GM23338 (cell line): ENCODE data around the gene TCIRG1. TPM values are rescaled to one million over a fixed set of nuclear protein-coding genes. Genes with fewer than 3 reads are reported as not detected.

Experiments used
- ATAC-seq: fragments of 200-7000 bp; cut with Tn5 transposase; 3 replicates; pipeline ENCODE4 v1.9.1; 2020
- DNase-seq: peaks from one replicate; pipeline ENCODE4 v3.0.0-alpha.2; 2015; ENCODE audit warnings: low spot score
- H2AFZ ChIP-seq: fragments of 200-600 bp; sonication (generic); 2 replicates; pipeline ENCODE4 v1.8.0; 2016; ENCODE audit warnings: antibody characterized with exemption, mild to moderate bottlenecking, moderate library complexity
- H3F3A ChIP-seq: fragments of 200-600 bp; sonication (generic); replicated peaks from 2 replicates; pipeline ENCODE4 v1.8.0; 2017; ENCODE audit warnings: antibody characterized with exemption, mixed run types, low read depth
- H3K27ac ChIP-seq: fragments of 200-600 bp; sonication (generic); 2 replicates; pipeline ENCODE4 v1.6.1; 2016; ENCODE audit warnings: low read depth
- H3K27me3 ChIP-seq: fragments of 200-600 bp; sonication (generic); 2 replicates; pipeline ENCODE4 v1.8.0; 2016; ENCODE audit warnings: mild to moderate bottlenecking, mixed run types, moderate library complexity; ENCODE audit not compliant: insufficient read depth
- H3K36me3 ChIP-seq: fragments of 200-600 bp; sonication (generic); 2 replicates; pipeline ENCODE4 v1.8.0; 2016; ENCODE audit warnings: mild to moderate bottlenecking; ENCODE audit not compliant: insufficient read depth
- H3K4me1 ChIP-seq: fragments of 200-600 bp; sonication (generic); 2 replicates; pipeline ENCODE4 v1.8.0; 2016; ENCODE audit warnings: mild to moderate bottlenecking, moderate library complexity; ENCODE audit not compliant: insufficient read depth
- H3K4me2 ChIP-seq: fragments of 200-600 bp; sonication (generic); 2 replicates; pipeline ENCODE4 v1.7.1; 2017; ENCODE audit warnings: mixed run types
- H3K4me3 ChIP-seq: fragments of 200-600 bp; sonication (generic); 2 replicates; pipeline ENCODE4 v1.6.1; 2016; ENCODE audit warnings: mixed run types
- H3K79me2 ChIP-seq: fragments of 200-600 bp; sonication (generic); replicated peaks from 2 replicates; pipeline ENCODE4 v1.8.0; 2017; ENCODE audit warnings: mild to moderate bottlenecking; ENCODE audit not compliant: insufficient read depth
- H3K9me2 ChIP-seq: fragments of 200-600 bp; sonication (generic); 2 replicates; pipeline ENCODE4 v1.8.0; 2017; ENCODE audit not compliant: insufficient read depth
- H4K20me1 ChIP-seq: fragments of 200-600 bp; sonication (generic); replicated peaks from 2 replicates; pipeline ENCODE4 v1.8.0; 2017; ENCODE audit warnings: mild to moderate bottlenecking; ENCODE audit not compliant: insufficient read depth
- H3K27ac Mint-ChIP-seq: 2 replicates; pipeline ENCODE4 v1.8.0; 2020; ENCODE audit warnings: inconsistent platforms, mild to moderate bottlenecking, moderate library complexity, mixed read lengths
- H3K27me3 Mint-ChIP-seq: 3 replicates; pipeline ENCODE4 v1.8.0; 2022; ENCODE audit warnings: low read depth, mild to moderate bottlenecking, moderate library complexity, mixed read lengths, inconsistent platforms; ENCODE audit not compliant: insufficient read depth, poor library complexity
- H3K36me3 Mint-ChIP-seq: 3 replicates; pipeline ENCODE4 v1.8.0; 2021; ENCODE audit warnings: low read depth, mild to moderate bottlenecking, inconsistent platforms, moderate library complexity, mixed read lengths
- H3K4me1 Mint-ChIP-seq: 3 replicates; pipeline ENCODE4 v1.8.0; 2020; ENCODE audit warnings: mild to moderate bottlenecking, inconsistent platforms, mixed read lengths
- H3K4me3 Mint-ChIP-seq: 3 replicates; pipeline ENCODE4 v1.8.0; 2021; ENCODE audit warnings: moderate library complexity, mild to moderate bottlenecking, inconsistent platforms, mixed read lengths
- H3K9me3 Mint-ChIP-seq: 3 replicates; pipeline ENCODE4 v1.8.0; 2020; ENCODE audit warnings: moderate library complexity, mild to moderate bottlenecking, inconsistent platforms, mixed read lengths
- CREB1 ChIP-seq: fragments of 250-450 bp; sonication (Bioruptor Pico); IDR thresholded peaks from 2 replicates; pipeline ENCODE4 v1.5.0; 2020; ENCODE audit warnings: low read depth, mild to moderate bottlenecking, moderate library complexity
- EZH2 ChIP-seq: fragments of 200-600 bp; sonication (generic); IDR thresholded peaks from one replicate; pipeline ENCODE4 v1.8.0; 2017; ENCODE audit warnings: antibody characterized with exemption, mild to moderate bottlenecking, low read depth; ENCODE audit not compliant: unreplicated experiment
- EZH2phosphoT487 ChIP-seq: fragments of 200-600 bp; sonication (generic); IDR thresholded peaks from one replicate; pipeline ENCODE4 v1.8.1; 2018; ENCODE audit warnings: antibody characterized with exemption; ENCODE audit not compliant: unreplicated experiment
- POLR2AphosphoS5 ChIP-seq: IDR thresholded peaks from 2 replicates; pipeline ENCODE4 v1.6.1; 2016; ENCODE audit warnings: antibody characterized with exemption, low read depth
- STAT1 ChIP-seq: IDR thresholded peaks from one replicate; pipeline ENCODE4 v1.6.1; 2016; ENCODE audit warnings: antibody characterized with exemption; ENCODE audit not compliant: unreplicated experiment
- ZNF114 ChIP-seq: fragments of 250-450 bp; sonication (Bioruptor Pico); IDR thresholded peaks from 2 replicates; pipeline ENCODE4 v1.5.0; 2020; ENCODE audit warnings: mild to moderate bottlenecking, moderate library complexity
- ZNF331 ChIP-seq: fragments of 250-450 bp; sonication (Bioruptor Pico); IDR thresholded peaks from 2 replicates; pipeline ENCODE4 v1.5.0; 2020; ENCODE audit warnings: low read depth, mild to moderate bottlenecking, moderate library complexity
- polyA plus RNA-seq: library from polyadenylated mRNA; unstranded; fragments of >200 nt; fragmentation: Nextera tagmentation; extraction: Ambion mirVana; gene quantifications from 2 replicates; pipeline ENCODE4 v1.2.1, GENCODE V29; 2016
- total RNA-seq: library from RNA; depleted of rRNA; stranded (reverse); fragments of >200 nt; shearing (Covaris generic); gene quantifications from 2 replicates; pipeline ENCODE4 v1.2.3, GENCODE V29; 2014
- TF ChIP-seq, protein P1 (sequence below), 2 experiments: fragments of 200-600 bp in 1 of 2; sonication (generic) in 1 of 2; conservative IDR thresholded peaks; 2 replicates each; pipeline versions ENCODE4 v1.5.1 to v1.6.1; 2016 to 2017; ENCODE audit warnings: antibody characterized with exemption in 2 of 2, low read depth in 2 of 2, mild to moderate bottlenecking in 2 of 2, moderate library complexity in 1 of 2
- TF ChIP-seq, protein P2 (sequence below): fragments of 250-450 bp; sonication (Bioruptor Pico); IDR thresholded peaks from 2 replicates; pipeline ENCODE4 v1.5.0; 2020; ENCODE audit warnings: mild to moderate bottlenecking, moderate library complexity
- TF ChIP-seq, protein P3 (sequence below): IDR thresholded peaks from one replicate; pipeline ENCODE4 v1.6.1; 2018; ENCODE audit warnings: antibody characterized with exemption; ENCODE audit not compliant: unreplicated experiment
- TF ChIP-seq, protein P4 (sequence below): IDR thresholded peaks from 2 replicates; pipeline ENCODE4 v1.6.1; 2016; ENCODE audit warnings: antibody characterized with exemption

TCIRG1 gene
- total and polyA plus RNA-seq, 2 experiments from 2014 or later, result 20.4 to 40.4 TPM

DNA sequence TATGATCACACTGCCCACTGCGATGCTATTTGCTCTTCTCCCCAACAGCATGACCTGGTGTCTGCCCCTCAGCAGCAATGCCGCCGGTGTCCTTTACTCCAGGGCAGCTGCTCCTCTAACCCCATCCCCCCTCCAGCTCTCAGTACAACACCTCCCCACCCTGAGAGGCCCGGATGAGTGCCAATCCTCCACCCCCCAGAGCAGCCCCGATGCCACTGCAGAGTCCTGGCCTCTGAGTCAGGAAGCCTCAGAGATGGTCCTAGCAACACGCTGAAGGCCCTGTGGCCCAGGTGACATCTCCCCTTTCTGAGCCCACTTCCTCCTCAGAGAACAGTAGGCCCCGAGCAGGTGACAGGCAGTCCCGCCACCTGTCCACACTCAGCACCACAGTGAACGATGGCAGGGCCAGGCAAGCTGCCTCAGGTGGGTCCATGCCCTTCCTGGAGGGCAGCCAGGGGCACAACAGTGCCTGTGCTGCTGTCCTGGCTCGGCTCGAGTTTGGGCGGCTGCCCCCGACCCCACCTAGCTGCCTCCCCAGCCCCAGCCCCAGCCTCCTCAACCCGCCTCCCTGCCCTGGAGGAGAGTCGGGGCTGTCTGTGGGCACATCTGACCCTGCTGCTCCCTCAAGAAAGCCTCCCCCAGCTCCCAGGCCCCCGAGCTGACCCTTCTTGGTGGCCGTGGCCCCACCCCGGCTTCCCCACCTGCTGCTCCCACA is 12.3 kb upstream of the TCIRG1 start:
- Mint-ChIP-seq H3K9me3 (no peaks in the 10 kb centered on the region), H3K27ac (no peak overlapping the region), H3K4me1 (peaks cover 13% of the 10 kb centered on the region), H3K36me3 (peaks cover 4% of the 10 kb centered on the region; the same call in 1 of the 3 replicates), H3K4me3 (no peak overlapping the region), H3K27me3 (peaks cover 22% of the 10 kb centered on the region)
- Histone ChIP-seq H2AFZ (no peak overlapping the region), H3K4me1 (peaks cover 2% of the 10 kb centered on the region; the same call in 1 of the 2 replicates), H4K20me1 (no peaks in the 10 kb centered on the region), H3K4me2 (no peak overlapping the region), H3K4me3 (no peak overlapping the region), H3K27me3 (no peaks in the 10 kb centered on the region), H3K27ac (no peak overlapping the region), H3F3A (no peaks in the 10 kb centered on the region), H3K79me2 (peaks cover 8% of the 10 kb centered on the region), H3K9me2 (no peaks in the 10 kb centered on the region), H3K36me3 (no peaks in the 10 kb centered on the region)
- TF ChIP-seq, protein P1, sequence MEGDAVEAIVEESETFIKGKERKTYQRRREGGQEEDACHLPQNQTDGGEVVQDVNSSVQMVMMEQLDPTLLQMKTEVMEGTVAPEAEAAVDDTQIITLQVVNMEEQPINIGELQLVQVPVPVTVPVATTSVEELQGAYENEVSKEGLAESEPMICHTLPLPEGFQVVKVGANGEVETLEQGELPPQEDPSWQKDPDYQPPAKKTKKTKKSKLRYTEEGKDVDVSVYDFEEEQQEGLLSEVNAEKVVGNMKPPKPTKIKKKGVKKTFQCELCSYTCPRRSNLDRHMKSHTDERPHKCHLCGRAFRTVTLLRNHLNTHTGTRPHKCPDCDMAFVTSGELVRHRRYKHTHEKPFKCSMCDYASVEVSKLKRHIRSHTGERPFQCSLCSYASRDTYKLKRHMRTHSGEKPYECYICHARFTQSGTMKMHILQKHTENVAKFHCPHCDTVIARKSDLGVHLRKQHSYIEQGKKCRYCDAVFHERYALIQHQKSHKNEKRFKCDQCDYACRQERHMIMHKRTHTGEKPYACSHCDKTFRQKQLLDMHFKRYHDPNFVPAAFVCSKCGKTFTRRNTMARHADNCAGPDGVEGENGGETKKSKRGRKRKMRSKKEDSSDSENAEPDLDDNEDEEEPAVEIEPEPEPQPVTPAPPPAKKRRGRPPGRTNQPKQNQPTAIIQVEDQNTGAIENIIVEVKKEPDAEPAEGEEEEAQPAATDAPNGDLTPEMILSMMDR (conservative IDR thresholded peaks at IDR 0.05; ENCODE audit: low read depth in 2 of 2), result no peak
- no peak for TF ChIP-seq POLR2AphosphoS5
- TF ChIP-seq CREB1, result no peak
- TF ChIP-seq, protein P2, sequence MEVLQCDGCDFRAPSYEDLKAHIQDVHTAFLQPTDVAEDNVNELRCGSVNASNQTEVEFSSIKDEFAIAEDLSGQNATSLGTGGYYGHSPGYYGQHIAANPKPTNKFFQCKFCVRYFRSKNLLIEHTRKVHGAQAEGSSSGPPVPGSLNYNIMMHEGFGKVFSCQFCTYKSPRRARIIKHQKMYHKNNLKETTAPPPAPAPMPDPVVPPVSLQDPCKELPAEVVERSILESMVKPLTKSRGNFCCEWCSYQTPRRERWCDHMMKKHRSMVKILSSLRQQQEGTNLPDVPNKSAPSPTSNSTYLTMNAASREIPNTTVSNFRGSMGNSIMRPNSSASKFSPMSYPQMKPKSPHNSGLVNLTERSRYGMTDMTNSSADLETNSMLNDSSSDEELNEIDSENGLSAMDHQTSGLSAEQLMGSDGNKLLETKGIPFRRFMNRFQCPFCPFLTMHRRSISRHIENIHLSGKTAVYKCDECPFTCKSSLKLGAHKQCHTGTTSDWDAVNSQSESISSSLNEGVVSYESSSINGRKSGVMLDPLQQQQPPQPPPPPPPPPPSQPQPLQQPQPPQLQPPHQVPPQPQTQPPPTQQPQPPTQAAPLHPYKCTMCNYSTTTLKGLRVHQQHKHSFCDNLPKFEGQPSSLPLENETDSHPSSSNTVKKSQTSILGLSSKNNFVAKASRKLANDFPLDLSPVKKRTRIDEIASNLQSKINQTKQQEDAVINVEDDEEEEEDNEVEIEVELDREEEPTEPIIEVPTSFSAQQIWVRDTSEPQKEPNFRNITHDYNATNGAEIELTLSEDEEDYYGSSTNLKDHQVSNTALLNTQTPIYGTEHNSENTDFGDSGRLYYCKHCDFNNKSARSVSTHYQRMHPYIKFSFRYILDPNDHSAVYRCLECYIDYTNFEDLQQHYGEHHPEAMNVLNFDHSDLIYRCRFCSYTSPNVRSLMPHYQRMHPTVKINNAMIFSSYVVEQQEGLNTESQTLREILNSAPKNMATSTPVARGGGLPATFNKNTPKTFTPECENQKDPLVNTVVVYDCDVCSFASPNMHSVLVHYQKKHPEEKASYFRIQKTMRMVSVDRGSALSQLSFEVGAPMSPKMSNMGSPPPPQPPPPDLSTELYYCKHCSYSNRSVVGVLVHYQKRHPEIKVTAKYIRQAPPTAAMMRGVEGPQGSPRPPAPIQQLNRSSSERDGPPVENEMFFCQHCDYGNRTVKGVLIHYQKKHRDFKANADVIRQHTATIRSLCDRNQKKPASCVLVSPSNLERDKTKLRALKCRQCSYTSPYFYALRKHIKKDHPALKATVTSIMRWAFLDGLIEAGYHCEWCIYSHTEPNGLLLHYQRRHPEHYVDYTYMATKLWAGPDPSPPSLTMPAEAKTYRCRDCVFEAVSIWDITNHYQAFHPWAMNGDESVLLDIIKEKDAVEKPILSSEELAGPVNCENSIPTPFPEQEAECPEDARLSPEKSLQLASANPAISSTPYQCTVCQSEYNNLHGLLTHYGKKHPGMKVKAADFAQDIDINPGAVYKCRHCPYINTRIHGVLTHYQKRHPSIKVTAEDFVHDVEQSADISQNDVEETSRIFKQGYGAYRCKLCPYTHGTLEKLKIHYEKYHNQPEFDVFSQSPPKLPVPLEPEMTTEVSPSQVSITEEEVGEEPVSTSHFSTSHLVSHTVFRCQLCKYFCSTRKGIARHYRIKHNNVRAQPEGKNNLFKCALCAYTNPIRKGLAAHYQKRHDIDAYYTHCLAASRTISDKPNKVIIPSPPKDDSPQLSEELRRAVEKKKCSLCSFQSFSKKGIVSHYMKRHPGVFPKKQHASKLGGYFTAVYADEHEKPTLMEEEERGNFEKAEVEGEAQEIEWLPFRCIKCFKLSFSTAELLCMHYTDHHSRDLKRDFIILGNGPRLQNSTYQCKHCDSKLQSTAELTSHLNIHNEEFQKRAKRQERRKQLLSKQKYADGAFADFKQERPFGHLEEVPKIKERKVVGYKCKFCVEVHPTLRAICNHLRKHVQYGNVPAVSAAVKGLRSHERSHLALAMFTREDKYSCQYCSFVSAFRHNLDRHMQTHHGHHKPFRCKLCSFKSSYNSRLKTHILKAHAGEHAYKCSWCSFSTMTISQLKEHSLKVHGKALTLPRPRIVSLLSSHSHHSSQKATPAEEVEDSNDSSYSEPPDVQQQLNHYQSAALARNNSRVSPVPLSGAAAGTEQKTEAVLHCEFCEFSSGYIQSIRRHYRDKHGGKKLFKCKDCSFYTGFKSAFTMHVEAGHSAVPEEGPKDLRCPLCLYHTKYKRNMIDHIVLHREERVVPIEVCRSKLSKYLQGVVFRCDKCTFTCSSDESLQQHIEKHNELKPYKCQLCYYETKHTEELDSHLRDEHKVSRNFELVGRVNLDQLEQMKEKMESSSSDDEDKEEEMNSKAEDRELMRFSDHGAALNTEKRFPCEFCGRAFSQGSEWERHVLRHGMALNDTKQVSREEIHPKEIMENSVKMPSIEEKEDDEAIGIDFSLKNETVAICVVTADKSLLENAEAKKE (CRISPR knock-in tag), result no peak
- TF ChIP-seq, protein P3, sequence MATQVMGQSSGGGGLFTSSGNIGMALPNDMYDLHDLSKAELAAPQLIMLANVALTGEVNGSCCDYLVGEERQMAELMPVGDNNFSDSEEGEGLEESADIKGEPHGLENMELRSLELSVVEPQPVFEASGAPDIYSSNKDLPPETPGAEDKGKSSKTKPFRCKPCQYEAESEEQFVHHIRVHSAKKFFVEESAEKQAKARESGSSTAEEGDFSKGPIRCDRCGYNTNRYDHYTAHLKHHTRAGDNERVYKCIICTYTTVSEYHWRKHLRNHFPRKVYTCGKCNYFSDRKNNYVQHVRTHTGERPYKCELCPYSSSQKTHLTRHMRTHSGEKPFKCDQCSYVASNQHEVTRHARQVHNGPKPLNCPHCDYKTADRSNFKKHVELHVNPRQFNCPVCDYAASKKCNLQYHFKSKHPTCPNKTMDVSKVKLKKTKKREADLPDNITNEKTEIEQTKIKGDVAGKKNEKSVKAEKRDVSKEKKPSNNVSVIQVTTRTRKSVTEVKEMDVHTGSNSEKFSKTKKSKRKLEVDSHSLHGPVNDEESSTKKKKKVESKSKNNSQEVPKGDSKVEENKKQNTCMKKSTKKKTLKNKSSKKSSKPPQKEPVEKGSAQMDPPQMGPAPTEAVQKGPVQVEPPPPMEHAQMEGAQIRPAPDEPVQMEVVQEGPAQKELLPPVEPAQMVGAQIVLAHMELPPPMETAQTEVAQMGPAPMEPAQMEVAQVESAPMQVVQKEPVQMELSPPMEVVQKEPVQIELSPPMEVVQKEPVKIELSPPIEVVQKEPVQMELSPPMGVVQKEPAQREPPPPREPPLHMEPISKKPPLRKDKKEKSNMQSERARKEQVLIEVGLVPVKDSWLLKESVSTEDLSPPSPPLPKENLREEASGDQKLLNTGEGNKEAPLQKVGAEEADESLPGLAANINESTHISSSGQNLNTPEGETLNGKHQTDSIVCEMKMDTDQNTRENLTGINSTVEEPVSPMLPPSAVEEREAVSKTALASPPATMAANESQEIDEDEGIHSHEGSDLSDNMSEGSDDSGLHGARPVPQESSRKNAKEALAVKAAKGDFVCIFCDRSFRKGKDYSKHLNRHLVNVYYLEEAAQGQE, result no peak
- TF ChIP-seq EZH2phosphoT487, result no peak
- TF ChIP-seq ZNF331 (CRISPR knock-in tag), result no peak
- TF ChIP-seq STAT1, result no peak
- TF ChIP-seq ZNF114 (CRISPR knock-in tag), result no peak
- TF ChIP-seq, protein P4, sequence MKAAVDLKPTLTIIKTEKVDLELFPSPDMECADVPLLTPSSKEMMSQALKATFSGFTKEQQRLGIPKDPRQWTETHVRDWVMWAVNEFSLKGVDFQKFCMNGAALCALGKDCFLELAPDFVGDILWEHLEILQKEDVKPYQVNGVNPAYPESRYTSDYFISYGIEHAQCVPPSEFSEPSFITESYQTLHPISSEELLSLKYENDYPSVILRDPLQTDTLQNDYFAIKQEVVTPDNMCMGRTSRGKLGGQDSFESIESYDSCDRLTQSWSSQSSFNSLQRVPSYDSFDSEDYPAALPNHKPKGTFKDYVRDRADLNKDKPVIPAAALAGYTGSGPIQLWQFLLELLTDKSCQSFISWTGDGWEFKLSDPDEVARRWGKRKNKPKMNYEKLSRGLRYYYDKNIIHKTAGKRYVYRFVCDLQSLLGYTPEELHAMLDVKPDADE, result no peak
- no peak for TF ChIP-seq EZH2
- DNase-seq (no peak), ATAC-seq (no peak)
